ENCODE measurements around the gene SCLT1.
A peak's percentile ranks its signal among the peaks of the same experiment; 100 is the strongest.

SCLT1 gene

DNA sequence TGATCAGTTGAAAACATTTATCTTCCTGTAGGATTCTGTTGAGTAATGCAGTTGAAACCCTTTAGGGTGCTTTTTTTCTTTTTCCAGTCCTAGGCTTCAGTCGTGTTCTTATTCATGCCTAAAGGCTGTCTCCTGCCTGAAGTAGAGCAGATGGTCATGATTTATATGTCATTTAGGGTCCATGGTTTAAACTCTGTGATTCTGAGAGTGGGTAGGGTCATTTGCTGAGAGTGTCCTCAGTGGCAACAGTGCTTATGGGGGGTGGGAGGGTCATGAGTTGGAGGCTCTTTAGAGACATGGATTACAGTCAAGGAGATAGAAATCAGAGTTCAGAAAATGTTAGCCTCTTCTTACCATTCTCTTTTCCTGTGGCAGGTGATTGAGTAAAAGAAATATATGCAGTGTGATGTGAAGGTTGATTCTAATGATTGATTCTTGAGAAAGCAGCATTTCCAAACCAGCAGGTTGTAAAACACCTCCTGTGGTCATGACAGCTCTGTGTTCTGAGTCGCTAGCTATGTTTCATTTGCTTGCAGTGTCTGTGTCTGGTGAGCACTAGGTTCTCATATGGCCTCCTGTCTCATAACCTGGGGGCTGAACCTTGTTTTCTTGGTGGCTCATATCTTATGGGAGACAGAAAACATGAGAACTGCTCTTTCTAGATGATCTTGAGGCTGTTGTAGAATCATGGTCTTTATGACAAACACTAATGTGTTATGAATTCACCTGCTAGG lies 223.4 kb downstream of the SCLT1 start:
- DNase-seq (ENCODE audit: low read depth) = no peak

DNA sequence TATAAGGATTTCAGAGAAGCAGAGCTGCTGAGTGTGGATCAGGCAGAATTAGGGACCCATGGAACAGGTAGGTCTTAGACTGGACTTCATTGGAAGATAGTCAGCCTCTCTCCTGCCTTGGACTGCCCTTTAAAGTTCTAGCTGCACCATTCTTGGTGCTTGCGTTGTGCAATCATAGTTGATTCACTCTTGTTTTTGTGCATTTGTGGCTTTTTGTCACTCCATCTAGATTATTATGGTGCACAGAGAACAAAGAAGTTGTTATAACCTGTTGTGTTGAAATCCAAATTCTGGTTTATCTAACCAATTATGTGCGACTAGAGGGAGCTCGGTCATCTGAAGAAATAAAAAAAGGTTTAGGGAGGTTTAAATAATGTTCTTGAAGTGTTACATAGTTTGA lies 224.6 kb downstream of the SCLT1 start:
- DNase-seq (ENCODE audit: low read depth) = no peak

GRCh38 chr4:128866691-128867090 lies 226.6 kb downstream of the SCLT1 start:
- no peak for DNase-seq (ENCODE audit: low read depth)

- DNase-seq (ENCODE audit: low read depth) = no peak
Observed at GRCh38 chr4:128866269-128866668, 227.1 kb downstream of the SCLT1 start.

DNA sequence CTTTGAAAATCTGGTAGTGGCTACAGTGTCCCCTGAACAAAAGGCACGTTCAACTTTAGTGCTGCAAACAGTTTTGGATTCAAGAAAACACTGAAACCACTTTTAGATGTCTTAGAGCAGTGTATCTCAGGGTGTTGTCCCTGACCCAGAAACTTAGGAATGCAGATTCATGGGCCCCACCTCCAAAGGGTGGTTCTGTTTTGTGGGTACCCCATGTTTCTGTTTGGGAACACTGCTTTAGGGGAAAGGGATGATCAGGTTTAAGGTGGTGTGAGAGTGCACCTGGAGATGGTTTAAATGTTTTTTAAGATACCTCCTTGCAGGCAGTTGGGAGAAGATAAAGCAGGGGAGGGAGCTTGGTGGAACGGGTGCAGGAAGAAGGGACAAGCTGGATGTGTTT lies 228.2 kb downstream of the SCLT1 start:
- no peak for DNase-seq (ENCODE audit: low read depth)

DNA sequence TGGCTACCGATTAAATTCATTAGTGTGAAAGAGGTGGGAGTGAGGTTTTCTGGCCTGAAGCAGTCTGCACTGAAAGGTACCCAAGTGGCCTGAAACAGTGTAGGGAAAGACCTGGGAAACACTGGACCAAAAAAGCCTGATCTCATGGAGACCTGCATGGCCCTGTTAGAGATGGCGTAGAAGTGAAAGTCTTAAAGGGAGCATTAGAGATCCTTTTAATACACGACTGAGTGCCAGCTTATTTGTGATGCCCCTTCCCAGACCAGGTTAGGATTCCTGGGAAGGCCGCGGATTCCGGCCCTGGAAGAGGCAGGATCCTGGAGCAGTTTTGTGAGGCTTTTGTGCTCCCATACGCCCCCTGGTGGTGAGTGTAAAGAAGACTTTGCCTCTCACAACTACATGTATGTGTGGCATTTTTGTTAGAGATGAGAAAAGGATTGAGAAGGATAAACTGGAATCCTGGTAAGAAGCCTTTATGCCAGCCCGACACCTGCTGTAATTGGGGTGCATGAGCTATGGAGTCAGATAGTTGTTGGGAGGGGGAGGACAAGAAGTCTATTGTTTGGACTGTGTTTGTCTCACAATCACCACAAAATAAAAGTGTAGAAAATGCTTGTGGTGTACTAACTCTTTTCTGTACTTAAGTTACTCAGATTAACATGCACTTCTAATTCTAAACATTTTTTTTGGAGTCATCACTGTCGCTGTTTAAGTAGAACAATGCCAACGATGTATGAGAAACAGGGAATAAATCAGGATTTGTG lies 229.8 kb downstream of the SCLT1 start:
- peak; percentile 55 for DNase-seq (ENCODE audit: low read depth)

GRCh38 chr4:128862608-128863311 lies 230.6 kb downstream of the SCLT1 start:
- DNase-seq (ENCODE audit: low read depth) = no peak

- no peak for DNase-seq (ENCODE audit: low read depth)
Observed at GRCh38 chr4:128861856-128862518, 231.4 kb downstream of the SCLT1 start.

DNA sequence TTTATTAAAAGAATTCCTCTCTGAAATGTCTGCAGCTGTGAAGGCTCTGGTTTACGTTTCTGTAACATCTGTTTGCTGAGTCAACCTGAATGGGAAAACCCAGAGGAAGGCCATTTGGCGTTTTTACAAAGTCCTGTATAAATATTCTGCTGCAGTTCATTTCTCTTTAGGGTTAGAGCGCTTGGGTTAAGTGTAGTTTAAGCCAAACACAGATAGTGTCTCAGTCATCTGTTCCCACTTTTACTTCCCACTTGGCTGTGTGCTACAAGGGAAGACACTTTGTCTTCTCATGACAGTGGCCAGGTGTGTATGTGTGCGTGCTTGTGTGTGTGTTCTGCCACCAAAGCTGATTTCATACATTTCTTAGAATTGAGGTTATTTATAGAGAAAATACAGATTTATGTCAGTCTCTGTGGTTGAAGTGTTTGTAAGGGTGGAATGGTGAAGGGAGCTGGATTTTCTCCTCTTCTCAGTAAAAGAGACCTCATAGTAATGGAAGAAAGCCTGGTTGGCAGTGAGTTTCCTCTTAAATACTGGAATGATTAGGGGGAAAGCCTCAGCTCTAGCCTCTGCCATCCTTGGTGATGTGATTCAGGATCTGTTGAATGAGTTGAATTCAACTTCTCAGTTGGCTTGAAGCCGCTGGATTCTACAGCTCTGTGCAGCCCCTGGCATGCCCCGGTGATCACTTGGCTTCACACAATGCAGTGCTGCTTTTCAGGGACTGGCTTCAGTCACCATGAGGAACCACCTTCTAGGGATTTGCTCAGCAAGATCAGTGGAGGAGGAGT lies 233.3 kb downstream of the SCLT1 start:
- no peak for DNase-seq (ENCODE audit: low read depth)

DNA sequence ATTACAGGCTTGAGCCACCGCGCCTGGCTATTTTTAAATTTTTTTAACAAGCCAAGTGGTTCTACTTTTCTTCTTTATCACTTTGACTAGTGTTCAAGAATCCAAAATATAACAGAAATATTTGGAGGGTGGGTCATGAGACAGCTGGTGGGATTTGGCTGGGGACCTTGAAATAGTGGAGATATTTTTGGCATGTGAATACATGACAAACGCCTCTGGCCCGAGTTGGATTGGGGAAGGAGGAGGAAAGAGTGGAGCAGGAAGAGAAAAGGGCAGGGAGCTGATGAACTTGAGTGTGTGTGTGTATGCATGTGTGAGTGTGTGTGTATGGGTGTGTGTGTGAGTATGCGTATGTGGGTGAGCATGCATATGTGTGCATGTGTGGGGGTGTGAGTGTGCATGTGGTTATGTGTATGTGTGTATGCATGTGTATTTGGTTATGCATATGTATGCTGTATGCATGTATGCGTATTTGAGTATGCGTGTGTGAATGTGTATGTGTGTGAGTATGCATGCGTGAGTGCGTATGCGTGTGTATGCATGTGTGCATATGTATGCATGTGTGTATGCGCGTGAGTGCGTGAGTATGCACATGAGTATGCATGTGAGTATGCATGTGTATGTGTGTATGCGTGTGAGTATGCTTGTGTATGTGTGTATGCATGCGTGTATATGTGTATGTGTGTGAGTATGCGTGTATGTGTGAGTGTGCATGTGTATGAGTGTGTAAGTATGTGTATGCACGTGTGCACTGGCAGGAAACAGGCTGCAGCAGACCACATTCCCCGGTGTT lies 234.3 kb downstream of the SCLT1 start:
- DNase-seq (ENCODE audit: low read depth) = no peak

DNA sequence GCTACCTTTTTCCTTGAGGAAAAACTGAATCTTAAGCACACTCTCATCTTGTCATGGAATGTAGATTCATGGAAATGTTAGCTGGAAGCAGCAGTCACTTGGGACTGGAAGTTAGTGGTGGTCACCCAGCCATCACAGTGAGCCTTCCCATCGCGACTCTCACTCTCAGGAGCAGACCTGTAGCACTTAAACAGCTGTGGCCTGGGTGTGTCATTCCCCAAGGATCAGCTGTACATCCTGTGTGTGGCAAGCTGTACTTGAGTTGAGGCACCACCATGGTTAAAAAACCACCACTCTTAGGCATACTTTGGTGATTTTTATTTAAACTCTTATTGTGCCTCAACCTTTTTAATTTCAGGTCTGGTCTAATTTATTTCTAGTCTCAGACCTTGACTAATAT lies 237.1 kb downstream of the SCLT1 start:
- DNase-seq (ENCODE audit: low read depth) = no peak

DNA sequence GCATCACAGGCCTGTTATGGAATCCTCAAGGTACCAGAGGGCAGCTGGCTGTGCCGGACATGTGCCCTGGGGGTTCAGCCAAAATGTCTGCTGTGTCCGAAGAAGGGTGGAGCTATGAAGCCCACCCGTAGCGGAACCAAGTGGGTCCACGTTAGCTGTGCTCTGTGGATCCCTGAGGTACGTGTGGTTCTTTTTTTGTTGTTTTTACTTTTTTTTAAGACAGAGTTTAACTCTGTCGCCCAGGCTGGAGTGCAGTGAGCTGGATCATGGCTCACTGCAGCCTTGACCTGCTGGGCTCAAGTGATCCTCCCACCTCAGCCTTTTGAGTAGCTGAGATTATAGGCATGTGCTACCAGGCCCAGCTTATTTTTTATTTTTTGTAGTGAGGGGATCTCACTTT lies 237.7 kb downstream of the SCLT1 start:
- DNase-seq (ENCODE audit: low read depth) = no peak

- DNase-seq (ENCODE audit: low read depth) = no peak
Observed at GRCh38 chr4:128854433-128854832, 238.9 kb downstream of the SCLT1 start.

DNA sequence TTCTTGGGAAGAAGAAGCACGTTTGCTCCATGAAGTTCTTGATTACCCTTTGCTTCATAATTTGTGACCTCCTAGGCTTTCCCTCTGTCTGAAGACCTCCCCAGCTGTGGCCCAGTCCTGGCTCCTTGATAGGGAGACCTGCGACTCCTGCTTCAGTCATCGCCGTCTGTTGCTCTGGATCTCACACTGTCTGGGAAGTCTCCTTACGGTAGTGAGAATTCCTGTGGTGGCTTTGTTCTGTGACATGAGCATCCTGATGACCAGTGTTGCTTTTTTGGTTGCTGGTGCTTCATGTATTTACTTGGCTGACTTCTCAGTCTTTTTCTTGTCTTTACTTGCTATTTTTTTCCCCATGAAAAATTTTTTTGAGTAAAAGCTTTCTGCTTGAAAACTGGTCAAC lies 239.6 kb downstream of the SCLT1 start:
- no peak for DNase-seq (ENCODE audit: low read depth)

DNA sequence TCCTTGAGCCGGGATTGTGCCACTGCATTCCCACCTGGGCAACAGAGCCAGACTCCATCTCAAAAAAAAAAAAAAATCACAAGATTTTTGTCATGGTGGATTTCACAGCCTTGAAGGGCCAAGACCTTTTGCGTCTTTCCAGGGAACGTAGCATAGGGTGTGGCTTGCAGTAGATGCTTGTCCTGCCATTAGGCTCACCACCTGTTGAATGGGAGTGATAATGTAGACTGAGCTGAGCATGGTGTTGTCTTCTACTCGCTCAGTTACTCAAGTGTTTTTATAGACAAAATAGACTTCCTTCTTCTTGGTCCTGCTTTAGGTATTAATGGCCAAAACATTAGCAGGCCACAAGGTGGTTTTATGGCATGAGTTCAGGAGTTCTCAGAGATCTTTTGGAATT lies 243.1 kb downstream of the SCLT1 start:
- DNase-seq (ENCODE audit: low read depth) = no peak

- DNase-seq (ENCODE audit: low read depth) = no peak
Observed at GRCh38 chr4:128848461-128848860, 244.9 kb downstream of the SCLT1 start.

- DNase-seq (ENCODE audit: low read depth) = no peak
Observed at GRCh38 chr4:128847082-128847724, 246.1 kb downstream of the SCLT1 start.

- no peak for DNase-seq (ENCODE audit: low read depth)
Observed at GRCh38 chr4:128846063-128846462, 247.3 kb downstream of the SCLT1 start.

DNA sequence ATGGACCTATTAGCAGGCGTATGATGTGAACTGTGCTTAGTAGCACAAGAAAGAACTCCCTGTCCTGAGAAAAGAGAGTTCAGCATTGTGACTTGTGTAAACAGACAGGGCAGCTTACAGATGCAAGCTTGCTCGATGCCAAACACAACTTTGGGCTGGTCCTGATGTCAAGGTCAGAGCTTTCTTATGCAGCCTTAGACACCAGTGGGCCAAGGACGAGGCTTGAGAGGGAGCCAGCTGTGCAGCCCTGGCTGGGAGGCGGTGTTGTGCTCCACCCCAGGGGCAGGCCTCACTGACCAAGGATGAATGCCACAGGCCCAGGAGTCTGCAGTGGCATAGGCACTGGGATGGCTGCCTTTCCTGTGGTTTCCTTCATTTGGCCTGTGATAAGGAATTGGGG lies 248.4 kb downstream of the SCLT1 start:
- DNase-seq (ENCODE audit: low read depth) = peak; percentile 33

DNA sequence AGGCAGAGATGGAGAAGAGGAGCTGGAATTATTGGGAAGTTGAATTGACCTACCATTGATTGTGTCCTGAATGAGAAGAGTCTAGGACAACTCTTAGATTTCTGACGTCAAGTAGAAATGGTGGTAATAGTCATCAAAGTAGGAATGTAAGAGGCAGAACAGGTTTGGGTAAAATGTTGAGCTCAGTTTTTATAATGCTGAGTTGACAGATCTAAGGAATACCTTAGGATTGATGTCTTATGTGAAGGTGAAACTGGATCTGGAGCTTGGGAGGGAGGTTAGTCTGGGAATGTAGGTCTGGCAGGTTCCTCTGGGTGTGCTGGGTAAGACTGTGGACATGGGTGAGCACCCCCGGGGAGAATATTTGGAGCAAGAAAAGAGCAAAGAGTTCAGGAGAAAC lies 251.9 kb downstream of the SCLT1 start:
- DNase-seq (ENCODE audit: low read depth) = no peak
